ENCODE results near the gene KRT17. TPM values are rescaled to one million over a fixed set of nuclear protein-coding genes. Genes with fewer than 3 reads are reported as not detected.

KRT17 gene
- polyA plus RNA-seq, 1 donor (not counting 4 experiments of a cell fraction or from before 2014, with no cell fraction given): 8,666 TPM

GRCh38 chr17:41664587-41665565, 40.5 kb upstream of the KRT17 start:
- FAIRE-seq (no peak), DNase-seq (ENCODE audit: low read depth, low spot score) (no peak)
- Histone ChIP-seq H3K9ac (ENCODE audit: control insufficient read depth, extremely low read depth, insufficient read depth, low read length) (peak overlapping the region; percentile 85), H3K79me2 (ENCODE audit: control insufficient read depth, insufficient read depth, low read length) (no peaks in the 10 kb centered on the region), H3K4me1 (ENCODE audit: control insufficient read depth, extremely low read depth, insufficient read depth, low read length) (peaks cover 61% of the 10 kb centered on the region), H3K9me1 (ENCODE audit: control insufficient read depth, extremely low read depth, insufficient read depth, low read length) (no peaks in the 10 kb centered on the region), H3K36me3 (ENCODE audit: control insufficient read depth in 2 of 2, extremely low read depth in 1 of 2, insufficient read depth in 2 of 2, low read length in 2 of 2) (no peaks in the 10 kb centered on the region), H4K20me1 (ENCODE audit: control insufficient read depth, extremely low read depth, insufficient read depth, low read length) (no peaks in the 10 kb centered on the region), H3K27me3 (ENCODE audit: control insufficient read depth, extremely low read depth, insufficient read depth, low read length) (no peaks in the 10 kb centered on the region), H3K4me3 (ENCODE audit: control insufficient read depth in 2 of 3, extremely low read depth in 1 of 3, insufficient read depth in 2 of 3, low read depth in 1 of 3, low read length in 3 of 3) (peak overlapping the region in 2 of 3 experiments; percentile 32 to 40), H2AFZ (ENCODE audit: control insufficient read depth, low read length) (no peak overlapping the region), H3K9me3 (ENCODE audit: control insufficient read depth, low read depth, low read length) (no peaks in the 10 kb centered on the region), H3K4me2 (ENCODE audit: control insufficient read depth, extremely low read depth, insufficient read depth, low read depth, low read length) (peak overlapping the region; percentile 86), H3K27ac (ENCODE audit: control insufficient read depth, insufficient read depth, low read length) (peak overlapping the region; percentile 90)
- TF ChIP-seq EZH2 (IDR thresholded peaks at IDR 0.05; ENCODE audit: low read length): no peak
- no peak for TF ChIP-seq CTCF (optimal IDR thresholded peaks at IDR 0.05 in 1 of 3, IDR thresholded peaks at IDR 0.05 in 1 of 3, conservative IDR thresholded peaks at IDR 0.05 in 1 of 3; ENCODE audit: extremely low read depth in 1 of 3, insufficient read depth in 2 of 3, low read length in 3 of 3)
- dilution Hi-C loops (cut with MboI; ENCODE audit: extremely low pct_ligation_motif_present, low sequenced_read_pairs): no loop called here

DNA sequence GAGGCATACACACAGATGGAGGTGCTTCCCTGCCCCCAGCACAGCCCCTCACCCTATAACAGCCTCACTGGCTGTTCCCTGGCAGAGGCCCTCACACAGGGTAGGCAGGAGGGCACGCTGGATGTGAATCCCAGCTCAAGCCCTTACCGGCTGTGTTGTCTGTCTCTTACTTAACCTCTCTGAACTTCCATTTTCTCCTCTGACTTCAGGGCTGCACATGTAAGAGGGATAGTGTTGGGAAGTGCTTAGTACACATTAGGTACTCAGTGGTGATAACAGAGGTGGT, 39.7 kb upstream of the KRT17 start:
- no peaks in the 10 kb centered on the region for H3K36me3 ChIP-seq (ENCODE audit: control insufficient read depth in 2 of 2, extremely low read depth in 1 of 2, insufficient read depth in 2 of 2, low read length in 2 of 2)
- FAIRE-seq: peak; percentile 51
- peak overlapping the region; percentile 38 for H3K4me2 ChIP-seq (ENCODE audit: control insufficient read depth, extremely low read depth, insufficient read depth, low read depth, low read length)
- dilution Hi-C loops (cut with MboI; ENCODE audit: extremely low pct_ligation_motif_present, low sequenced_read_pairs): no loop called here
- H4K20me1 ChIP-seq (ENCODE audit: control insufficient read depth, extremely low read depth, insufficient read depth, low read length): no peaks in the 10 kb centered on the region
- peak overlapping the region; percentile 62 for H3K9ac ChIP-seq (ENCODE audit: control insufficient read depth, extremely low read depth, insufficient read depth, low read length)
- no peaks in the 10 kb centered on the region for H3K79me2 ChIP-seq (ENCODE audit: control insufficient read depth, insufficient read depth, low read length)
- no peak for DNase-seq (ENCODE audit: low read depth, low spot score)
- H3K9me3 ChIP-seq (ENCODE audit: control insufficient read depth, low read depth, low read length): no peaks in the 10 kb centered on the region
- H3K27me3 ChIP-seq (ENCODE audit: control insufficient read depth, extremely low read depth, insufficient read depth, low read length): no peaks in the 10 kb centered on the region
- H3K27ac ChIP-seq (ENCODE audit: control insufficient read depth, insufficient read depth, low read length): peak overlapping the region; percentile 66
- H3K4me3 ChIP-seq (ENCODE audit: control insufficient read depth in 2 of 3, extremely low read depth in 1 of 3, insufficient read depth in 2 of 3, low read depth in 1 of 3, low read length in 3 of 3): peak overlapping the region in 2 of 3 experiments; percentile 11 to 26
- TF ChIP-seq CTCF (optimal IDR thresholded peaks at IDR 0.05 in 1 of 3, IDR thresholded peaks at IDR 0.05 in 1 of 3, conservative IDR thresholded peaks at IDR 0.05 in 1 of 3; ENCODE audit: extremely low read depth in 1 of 3, insufficient read depth in 2 of 3, low read length in 3 of 3): no peak
- TF ChIP-seq EZH2 (IDR thresholded peaks at IDR 0.05; ENCODE audit: low read length): no peak
- peaks cover 68% of the 10 kb centered on the region for H3K4me1 ChIP-seq (ENCODE audit: control insufficient read depth, extremely low read depth, insufficient read depth, low read length)
- H3K9me1 ChIP-seq (ENCODE audit: control insufficient read depth, extremely low read depth, insufficient read depth, low read length): no peaks in the 10 kb centered on the region
- H2AFZ ChIP-seq (ENCODE audit: control insufficient read depth, low read length): no peak overlapping the region

Measured in keratinocyte (primary cell).